CD14-positive monocyte (primary cell): Measurements from ENCODE around the gene FOXP1. TPM values are rescaled to one million over a fixed set of nuclear protein-coding genes. Genes with fewer than 3 reads are reported as not detected.

ENCODE experiments used
- DNase-seq, 3 donors: peaks; one replicate each; pipeline ENCODE4 v3.0.0-alpha.2; 2011 to 2022
- H2AFZ ChIP-seq: 2 replicates; pipeline ENCODE4 v1.6.0; 2012; ENCODE audit warnings: mild to moderate bottlenecking, low read depth, low read length, inconsistent platforms; ENCODE audit not compliant: insufficient read depth, poor library complexity, severe bottlenecking
- H3K27ac ChIP-seq, 2 donors: 1 replicate in 1 of 2; 2 replicates in 1 of 2; pipeline ENCODE4 v1.5.1; 2012 to 2013; ENCODE audit warnings: low read length in 2 of 2, control low read depth in 1 of 2, inconsistent platforms in 1 of 2, low read depth in 1 of 2, mild to moderate bottlenecking in 1 of 2
- H3K27me3 ChIP-seq, 2 donors: one replicate each; pipeline versions ENCODE4 v1.6.0 to v1.6.1; 2011 to 2013; ENCODE audit warnings: low read length in 2 of 2; ENCODE audit not compliant: control insufficient read depth in 2 of 2, insufficient read depth in 2 of 2
- H3K36me3 ChIP-seq, 2 donors: replicated peaks in 1 of 2; 1 replicate in 1 of 2; 2 replicates in 1 of 2; pipeline versions ENCODE4 v1.5.1 to v1.6.1; 2012 to 2013; ENCODE audit warnings: low read length in 2 of 2, control low read depth in 1 of 2, inconsistent platforms in 1 of 2, mild to moderate bottlenecking in 1 of 2; ENCODE audit not compliant: insufficient read depth in 2 of 2, control insufficient read depth in 1 of 2
- H3K4me1 ChIP-seq, 2 donors: 1 replicate in 1 of 2; 2 replicates in 1 of 2; pipeline versions ENCODE4 v1.5.1 to v1.6.1; 2012 to 2013; ENCODE audit warnings: low read length in 2 of 2, control low read depth in 1 of 2, inconsistent platforms in 1 of 2, mild to moderate bottlenecking in 1 of 2, moderate library complexity in 1 of 2; ENCODE audit not compliant: insufficient read depth in 2 of 2, control insufficient read depth in 1 of 2
- H3K4me2 ChIP-seq: replicated peaks from 2 replicates; pipeline ENCODE3; 2012; ENCODE audit warnings: low read length, moderate library complexity, mild to moderate bottlenecking; ENCODE audit not compliant: poor library complexity, severe bottlenecking; ENCODE audit errors: extremely low read depth
- H3K4me3 ChIP-seq, 3 experiments: fragments of 200-600 bp in 1 of 3; sonication (generic) in 1 of 3; replicated peaks in 1 of 3; 1 replicate in 2 of 3; 2 replicates in 1 of 3; pipeline ENCODE4 v1.5.1; 2011 to 2013; ENCODE audit warnings: low read length in 3 of 3, mild to moderate bottlenecking in 3 of 3, control low read depth in 2 of 3, low read depth in 2 of 3, inconsistent platforms in 1 of 3, moderate library complexity in 1 of 3
- H3K79me2 ChIP-seq: 2 replicates; pipeline ENCODE4 v1.6.0; 2012; ENCODE audit warnings: mild to moderate bottlenecking, control low read depth, inconsistent platforms, low read length, moderate library complexity; ENCODE audit not compliant: insufficient read depth
- H3K9ac ChIP-seq: 2 replicates; pipeline ENCODE4 v1.6.0; 2017; ENCODE audit warnings: low read length, mild to moderate bottlenecking; ENCODE audit not compliant: insufficient read depth, poor library complexity, severe bottlenecking
- H3K9me3 ChIP-seq, 2 donors: replicated peaks in 1 of 2; 1 replicate in 1 of 2; 2 replicates in 1 of 2; pipeline versions ENCODE4 v1.5.1 to v1.6.1; 2012 to 2013; ENCODE audit warnings: low read length in 2 of 2, control low read depth in 1 of 2; ENCODE audit not compliant: control insufficient read depth in 1 of 2, insufficient read depth in 1 of 2
- H4K20me1 ChIP-seq: 2 replicates; pipeline ENCODE4 v1.6.0; 2012; ENCODE audit warnings: mild to moderate bottlenecking, low read length, control low read depth, moderate library complexity; ENCODE audit not compliant: insufficient read depth
- H3K27ac Mint-ChIP-seq, 7 donors: one replicate each; pipeline ENCODE4 v1.8.0; 2020; ENCODE audit warnings: mild to moderate bottlenecking in 7 of 7, mixed read lengths in 7 of 7, moderate library complexity in 6 of 7, inconsistent platforms in 2 of 7
- H3K27me3 Mint-ChIP-seq, 3 donors: one replicate each; pipeline ENCODE4 v1.8.0; 2021 to 2022; ENCODE audit warnings: low read depth in 3 of 3, mild to moderate bottlenecking in 3 of 3, mixed read lengths in 3 of 3, moderate library complexity in 3 of 3, inconsistent platforms in 1 of 3
- H3K36me3 Mint-ChIP-seq, 2 donors: one replicate each; pipeline ENCODE4 v1.8.0; 2020; ENCODE audit warnings: mixed read lengths in 2 of 2, inconsistent platforms in 1 of 2, mild to moderate bottlenecking in 1 of 2
- H3K4me1 Mint-ChIP-seq: one replicate; pipeline ENCODE4 v1.8.0; 2020; ENCODE audit warnings: mild to moderate bottlenecking, mixed read lengths
- H3K4me3 Mint-ChIP-seq, 2 donors: one replicate each; pipeline ENCODE4 v1.8.0; 2020; ENCODE audit warnings: mild to moderate bottlenecking in 2 of 2, mixed read lengths in 2 of 2, moderate library complexity in 1 of 2
- H3K9me3 Mint-ChIP-seq, 7 donors: one replicate each; pipeline ENCODE4 v1.8.0; 2020 to 2022; ENCODE audit warnings: mixed read lengths in 7 of 7, mild to moderate bottlenecking in 6 of 7, moderate library complexity in 6 of 7, inconsistent platforms in 2 of 7
- CTCF ChIP-seq: fragments of 200-600 bp; IDR thresholded peaks from one replicate; pipeline ENCODE4 v1.8.0; 2022; ENCODE audit warnings: antibody characterized with exemption, mild to moderate bottlenecking
- WGBS: methylation state at CpG from one replicate; pipeline ENCODE4 v1.1.5; 2013; ENCODE audit warnings: missing lambda C conversion rate; ENCODE audit not compliant: insufficient coverage; 5-methylcytosine and 5-hydroxymethylcytosine counted together
- intact Hi-C, 2 donors: fragments of 100-400 bp; cut with micrococcal nuclease; formaldehyde crosslinking; loops; one replicate each; pipeline versions ENCODE4 v1.15.0 to v1.15.1; 2023
- polyA plus RNA-seq, 3 donors: library from polyadenylated mRNA; depleted of rRNA in 1 of 3; unstranded in 2 of 3; stranded (reverse) in 1 of 3; fragments of 300-500 nt in 2 of 3; fragments of >200 nt in 1 of 3; fragmentation: Illumina TruSeq in 2 of 3; gene quantifications; 1 replicate in 2 of 3; 2 replicates in 1 of 3; pipeline ENCODE4 v1.2.3, GENCODE V29; 2012 to 2021

Gene FOXP1
- polyA plus RNA-seq, 3 donors, result 25.7 to 42.6 (median 27.8) TPM

DNA sequence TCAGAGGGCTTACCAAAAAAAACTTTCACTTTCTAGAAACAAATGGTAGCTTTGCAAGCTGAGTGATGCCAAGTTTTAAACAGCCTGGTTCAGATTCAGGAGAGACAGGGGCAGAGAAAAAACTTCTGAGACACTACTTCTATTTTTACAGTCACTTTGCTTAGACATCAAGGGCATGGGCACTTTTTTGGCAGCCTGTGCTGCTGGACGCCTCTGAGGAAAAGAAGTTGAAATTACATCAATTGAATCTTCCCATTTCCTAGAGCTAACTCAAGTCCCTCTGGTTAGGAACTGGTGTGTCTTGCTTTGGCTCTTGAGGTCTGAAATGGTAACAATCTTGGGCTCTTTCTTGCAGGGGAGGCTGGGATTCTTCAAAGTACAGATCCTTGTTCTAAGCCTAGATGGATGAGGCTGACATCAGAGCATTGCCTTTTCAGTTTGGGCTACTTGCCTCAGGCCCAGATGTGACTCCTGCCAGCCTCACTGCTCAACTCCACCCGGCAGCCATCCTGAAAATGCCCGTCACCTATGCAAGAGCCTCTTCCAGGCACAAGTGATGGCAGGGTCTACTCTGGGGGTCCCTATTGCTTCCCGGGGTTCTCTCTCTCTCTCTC, 357.5 kb downstream of the FOXP1 start:
- no peak overlapping the region for H3K9ac ChIP-seq
- intact Hi-C loops, result no loop called here
- no peaks in the 10 kb centered on the region for H3K27me3 ChIP-seq
- H2AFZ ChIP-seq, result no peak overlapping the region
- peaks cover 19% of the 10 kb centered on the region for H3K79me2 ChIP-seq
- Mint-ChIP-seq H3K27me3 (peaks cover 0 to 2% (median 0%) of the 10 kb centered on the region in 3 donors), H3K4me3 (peak overlapping the region in 1 of 2 donors; percentile 74), H3K9me3 (no peaks in the 10 kb centered on the region), H3K4me1 (peaks cover 15% of the 10 kb centered on the region), H3K36me3 (peaks cover 10 to 15% of the 10 kb centered on the region in 2 donors), H3K27ac (peak overlapping the region in 6 of 7 donors; percentile 2 to 91 (median 56))
- no peak overlapping the region for H3K4me2 ChIP-seq
- DNase-seq, result no peak
- WGBS, result 95% methylated on average over 3 of the region's 4 CpGs
- H3K9me3 ChIP-seq, result no peaks in the 10 kb centered on the region
- no peak for TF ChIP-seq CTCF
- peaks cover 0 to 4% of the 10 kb centered on the region in 2 donors for H3K4me1 ChIP-seq
- H3K27ac ChIP-seq, result peak overlapping the region in 1 of 2 donors; percentile 63
- peaks cover 0 to 6% of the 10 kb centered on the region in 2 donors for H3K36me3 ChIP-seq
- H4K20me1 ChIP-seq, result peaks cover 91% of the 10 kb centered on the region
- H3K4me3 ChIP-seq, result no peak overlapping the region

- Histone ChIP-seq H3K27ac (no peak overlapping the region), H3K4me2 (no peak overlapping the region), H3K27me3 (no peaks in the 10 kb centered on the region), H3K4me3 (no peak overlapping the region), H3K9ac (no peak overlapping the region), H3K9me3 (no peaks in the 10 kb centered on the region), H2AFZ (no peak overlapping the region), H3K4me1 (peaks cover 0 to 4% of the 10 kb centered on the region in 2 donors), H4K20me1 (peaks cover 89% of the 10 kb centered on the region), H3K36me3 (peaks cover 0 to 6% of the 10 kb centered on the region in 2 donors), H3K79me2 (peaks cover 20% of the 10 kb centered on the region)
- intact Hi-C loops, result no loop called here
- peaks cover 0 to 2% (median 0%) of the 10 kb centered on the region in 3 donors for H3K27me3 Mint-ChIP-seq
- no peak for DNase-seq
- H3K27ac Mint-ChIP-seq, result peak overlapping the region in 2 of 7 donors; percentile 10 to 91
- H3K36me3 Mint-ChIP-seq, result peaks cover 10 to 17% of the 10 kb centered on the region in 2 donors
- H3K4me3 Mint-ChIP-seq, result no peak overlapping the region
- no peaks in the 10 kb centered on the region for H3K9me3 Mint-ChIP-seq
- H3K4me1 Mint-ChIP-seq, result peaks cover 17% of the 10 kb centered on the region
- no peak for TF ChIP-seq CTCF
- 90% methylated on average over 2 of the region's 7 CpGs for WGBS
Measured at GRCh38 chr3:71225002-71225684, 358.4 kb downstream of the FOXP1 start.
